Skeletal muscle tissue (tissue), 4 donors: ENCODE data around the gene ATP2B1. TPM values are rescaled to one million over a fixed set of nuclear protein-coding genes. Genes with fewer than 3 reads are reported as not detected.

ENCODE experiments used
- H3K27ac ChIP-seq: one replicate; pipeline ENCODE4 v1.7.0; 2013; ENCODE audit warnings: mild to moderate bottlenecking, low read depth, low read length, inconsistent platforms
- H3K27me3 ChIP-seq, 3 donors: one replicate each; pipeline ENCODE4 v1.7.0; 2013; ENCODE audit warnings: low read length in 3 of 3; ENCODE audit not compliant: control insufficient read depth in 3 of 3, insufficient read depth in 3 of 3
- H3K36me3 ChIP-seq, 3 donors: one replicate each; pipeline ENCODE4 v1.7.0; 2013; ENCODE audit warnings: low read length in 3 of 3; ENCODE audit not compliant: control insufficient read depth in 3 of 3, insufficient read depth in 3 of 3
- H3K4me1 ChIP-seq, 3 donors: one replicate each; pipeline ENCODE4 v1.7.0; 2013; ENCODE audit warnings: low read length in 3 of 3, mild to moderate bottlenecking in 3 of 3; ENCODE audit not compliant: control insufficient read depth in 3 of 3, insufficient read depth in 3 of 3
- H3K4me3 ChIP-seq, 3 donors: one replicate each; pipeline ENCODE4 v1.7.0; 2013; ENCODE audit warnings: low read length in 3 of 3
- H3K9ac ChIP-seq, 3 donors: one replicate each; pipeline ENCODE4 v1.7.0; 2013; ENCODE audit warnings: low read length in 3 of 3, mild to moderate bottlenecking in 3 of 3, moderate library complexity in 2 of 3, low read depth in 1 of 3
- H3K9me3 ChIP-seq, 3 donors: one replicate each; pipeline ENCODE4 v1.7.0; 2013; ENCODE audit warnings: low read length in 3 of 3; ENCODE audit not compliant: control insufficient read depth in 3 of 3
- total RNA-seq: library from RNA; depleted of rRNA; stranded (reverse); fragments of >200 nt; gene quantifications from one replicate; pipeline ENCODE4 v1.2.3, GENCODE V29; 2014
- donor health status: Osteomylitis.

ATP2B1 gene
- total RNA-seq, 1 donor from 2014 or later: 127 TPM

DNA sequence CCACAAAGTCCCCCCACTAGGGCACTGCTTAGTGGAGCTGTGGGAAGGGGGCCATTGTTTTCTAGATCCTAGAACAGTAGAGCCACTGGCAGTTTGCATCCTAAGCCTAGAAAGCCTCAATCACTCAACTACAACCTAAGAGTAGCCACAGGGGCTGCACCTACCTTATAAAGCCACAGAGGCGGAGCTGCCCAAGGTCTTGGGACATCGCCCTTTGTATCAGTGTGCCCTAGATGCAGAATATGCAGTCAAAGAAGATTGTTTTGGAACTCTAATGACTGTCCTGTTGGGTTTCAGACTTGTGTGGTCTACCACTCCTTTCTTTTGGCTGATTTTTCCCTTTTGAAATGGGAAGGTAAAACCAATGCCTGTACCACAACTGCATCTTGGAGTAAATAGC, 59.5 kb downstream of the ATP2B1 start:
- Histone ChIP-seq H3K9me3 (no peaks in the 10 kb centered on the region), H3K9ac (no peak overlapping the region), H3K4me1 (no peaks in the 10 kb centered on the region), H3K27me3 (no peaks in the 10 kb centered on the region), H3K36me3 (peaks cover 0 to 2% (median 0%) of the 10 kb centered on the region in 3 donors), H3K4me3 (no peak overlapping the region), H3K27ac (no peak overlapping the region)

DNA sequence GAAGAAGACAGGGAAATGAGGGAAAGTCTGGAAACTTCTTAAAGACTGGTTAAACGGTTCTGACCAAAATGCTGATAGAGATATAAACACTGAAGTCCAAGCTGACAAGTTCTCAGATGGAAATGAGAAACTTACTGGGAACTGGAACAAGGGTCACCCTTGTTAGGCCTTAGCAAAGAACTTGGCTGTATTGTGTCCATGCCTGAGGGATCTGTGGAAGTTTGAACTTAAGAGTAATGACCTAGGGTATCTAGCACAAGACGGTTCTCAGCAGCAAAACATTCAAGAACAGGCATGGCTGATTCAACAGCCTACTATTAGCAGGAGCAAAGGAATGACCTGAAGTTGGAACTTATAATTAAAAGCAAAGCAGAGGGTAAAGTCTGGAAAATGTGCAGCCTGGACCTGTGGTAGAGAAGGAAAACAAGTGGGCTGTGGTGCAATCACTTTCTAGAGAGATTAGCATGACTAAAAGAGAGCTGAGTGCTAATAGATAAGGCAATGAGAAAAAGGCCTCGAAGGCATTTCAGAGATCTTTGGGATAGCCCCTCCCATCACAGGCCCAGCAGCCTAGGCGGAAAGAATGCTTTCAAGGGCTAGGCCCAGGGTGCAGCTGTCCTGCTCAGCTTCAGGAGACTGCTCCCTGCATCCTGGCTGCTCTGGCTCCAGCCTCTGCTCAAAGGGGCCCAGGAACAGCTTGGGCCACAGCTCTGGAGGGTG, 60.3 kb downstream of the ATP2B1 start:
- Histone ChIP-seq H3K27ac (no peak overlapping the region), H3K36me3 (peaks cover 0 to 2% (median 0%) of the 10 kb centered on the region in 3 donors), H3K27me3 (no peaks in the 10 kb centered on the region)

DNA sequence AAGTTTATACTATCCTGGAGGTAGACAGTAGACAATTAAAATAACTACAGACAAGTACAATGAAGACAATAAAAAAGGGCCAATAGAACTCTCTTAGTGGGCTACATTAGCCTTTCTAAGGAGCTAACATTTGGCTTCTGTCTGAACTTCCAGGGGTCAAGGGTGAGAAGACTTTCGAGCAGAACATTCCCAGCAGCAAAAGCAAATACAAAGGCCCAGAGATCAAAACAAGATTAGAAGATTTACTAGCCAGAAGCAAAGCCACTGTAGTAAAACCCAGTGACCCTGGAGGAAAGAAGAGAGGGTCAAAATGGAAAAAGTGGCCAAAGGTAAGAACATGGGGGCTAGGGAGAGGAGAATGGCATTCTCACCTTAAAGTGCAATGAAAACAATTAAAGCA, 63.2 kb downstream of the ATP2B1 start:
- no peak overlapping the region for H3K27ac ChIP-seq
- H3K4me1 ChIP-seq: no peaks in the 10 kb centered on the region
- no peaks in the 10 kb centered on the region for H3K27me3 ChIP-seq
- no peaks in the 10 kb centered on the region for H3K9me3 ChIP-seq
- H3K9ac ChIP-seq: no peak overlapping the region
- no peak overlapping the region for H3K4me3 ChIP-seq
- peaks cover 0 to 5% (median 2%) of the 10 kb centered on the region in 3 donors for H3K36me3 ChIP-seq

More for the DNA sequence above, 60.3 kb downstream of the ATP2B1 start:
- Histone ChIP-seq H3K9ac (no peak overlapping the region), H3K4me1 (no peaks in the 10 kb centered on the region), H3K9me3 (no peaks in the 10 kb centered on the region), H3K4me3 (no peak overlapping the region)

GRCh38 chr12:89642959-89643358, 65.7 kb downstream of the ATP2B1 start:
- no peak overlapping the region for H3K9ac ChIP-seq
- H3K27me3 ChIP-seq: no peaks in the 10 kb centered on the region
- H3K9me3 ChIP-seq: no peaks in the 10 kb centered on the region
- H3K36me3 ChIP-seq: peaks cover 0 to 5% (median 0%) of the 10 kb centered on the region in 3 donors
- no peak overlapping the region for H3K4me3 ChIP-seq
- H3K27ac ChIP-seq: no peak overlapping the region
- H3K4me1 ChIP-seq: no peaks in the 10 kb centered on the region

GRCh38 chr12:89636776-89637160, 71.9 kb downstream of the ATP2B1 start:
- no peak overlapping the region for H3K9ac ChIP-seq
- H3K27me3 ChIP-seq: no peaks in the 10 kb centered on the region
- peaks cover 0 to 11% (median 7%) of the 10 kb centered on the region in 3 donors for H3K36me3 ChIP-seq
- H3K9me3 ChIP-seq: no peaks in the 10 kb centered on the region
- no peaks in the 10 kb centered on the region for H3K4me1 ChIP-seq
- H3K4me3 ChIP-seq: no peak overlapping the region
- H3K27ac ChIP-seq: no peak overlapping the region

- peaks cover 0 to 11% (median 7%) of the 10 kb centered on the region in 3 donors for H3K36me3 ChIP-seq
- no peaks in the 10 kb centered on the region for H3K4me1 ChIP-seq
- no peak overlapping the region for H3K9ac ChIP-seq
- no peak overlapping the region for H3K27ac ChIP-seq
- H3K4me3 ChIP-seq: no peak overlapping the region
- no peaks in the 10 kb centered on the region for H3K27me3 ChIP-seq
- H3K9me3 ChIP-seq: no peaks in the 10 kb centered on the region
Observed at GRCh38 chr12:89636052-89636775, 72.4 kb downstream of the ATP2B1 start.

- no peaks in the 10 kb centered on the region for H3K4me1 ChIP-seq
- peaks cover 0 to 13% (median 10%) of the 10 kb centered on the region in 3 donors for H3K36me3 ChIP-seq
- no peak overlapping the region for H3K27ac ChIP-seq
- H3K27me3 ChIP-seq: no peaks in the 10 kb centered on the region
- H3K4me3 ChIP-seq: no peak overlapping the region
- H3K9me3 ChIP-seq: no peaks in the 10 kb centered on the region
- no peak overlapping the region for H3K9ac ChIP-seq
Observed at GRCh38 chr12:89634508-89634907, 74.1 kb downstream of the ATP2B1 start.

DNA sequence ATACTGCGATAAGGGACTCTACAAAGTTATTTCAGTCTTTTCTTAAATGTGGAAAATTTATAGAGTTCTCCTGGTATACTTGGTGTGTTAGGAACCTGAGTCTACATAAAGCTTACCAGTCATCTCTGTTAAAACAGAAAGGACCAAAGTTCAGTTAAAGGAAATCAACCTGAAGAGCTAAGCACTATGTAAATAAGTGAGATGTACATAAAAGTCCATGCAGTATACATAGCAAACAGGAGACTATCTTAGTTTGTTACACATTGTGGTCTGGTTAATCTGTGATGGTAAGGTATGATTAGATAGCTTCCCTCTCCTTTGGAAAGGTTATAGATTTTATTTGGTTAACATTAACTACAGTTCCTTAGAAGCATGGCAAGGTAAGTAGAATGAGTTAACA, 75.9 kb downstream of the ATP2B1 start:
- H3K4me1 ChIP-seq: no peaks in the 10 kb centered on the region
- H3K4me3 ChIP-seq: no peak overlapping the region
- no peak overlapping the region for H3K27ac ChIP-seq
- H3K36me3 ChIP-seq: peaks cover 0 to 25% (median 11%) of the 10 kb centered on the region in 3 donors
- H3K9me3 ChIP-seq: no peaks in the 10 kb centered on the region
- H3K27me3 ChIP-seq: no peaks in the 10 kb centered on the region
- H3K9ac ChIP-seq: no peak overlapping the region

DNA sequence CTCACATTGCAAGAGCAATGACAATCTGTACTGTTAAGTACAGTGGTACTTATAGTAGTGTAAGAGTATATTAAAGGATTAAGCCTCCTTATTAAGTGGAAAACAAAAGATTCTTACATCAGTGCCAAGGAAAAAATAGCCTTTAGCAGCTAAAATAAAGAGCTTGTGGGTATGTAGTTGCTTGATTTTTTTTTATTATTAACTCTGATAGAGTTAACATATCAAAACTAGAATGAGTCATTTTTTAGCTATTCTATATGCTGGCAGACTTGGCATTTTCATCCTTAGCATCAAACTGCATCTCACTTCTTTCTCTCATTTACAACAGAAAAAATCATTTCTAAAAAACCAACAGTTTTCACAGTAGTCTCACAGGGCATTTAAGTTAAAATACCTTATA, 86.5 kb downstream of the ATP2B1 start:
- H3K9ac ChIP-seq: no peak overlapping the region
- no peak overlapping the region for H3K27ac ChIP-seq
- H3K4me1 ChIP-seq: no peaks in the 10 kb centered on the region
- no peaks in the 10 kb centered on the region for H3K9me3 ChIP-seq
- peaks cover 0 to 16% (median 4%) of the 10 kb centered on the region in 3 donors for H3K36me3 ChIP-seq
- no peak overlapping the region for H3K4me3 ChIP-seq
- H3K27me3 ChIP-seq: no peaks in the 10 kb centered on the region

GRCh38 chr12:89621521-89621920, 87.1 kb downstream of the ATP2B1 start:
- Histone ChIP-seq H3K9me3 (no peaks in the 10 kb centered on the region), H3K27ac (no peak overlapping the region), H3K27me3 (no peaks in the 10 kb centered on the region), H3K36me3 (peaks cover 0 to 15% (median 4%) of the 10 kb centered on the region in 3 donors), H3K4me1 (no peaks in the 10 kb centered on the region), H3K4me3 (no peak overlapping the region), H3K9ac (no peak overlapping the region)
